ENCODE data around the gene GDA. TPM values are rescaled to one million over a fixed set of nuclear protein-coding genes. Genes with fewer than 3 reads are reported as not detected.

The GDA gene
- total and polyA plus RNA-seq, 2 of the 8 experiments (the other 6 are each of a cell fraction or from before 2014, with no cell fraction given) = 0.35 to 3.0 TPM

GRCh38 chr9:72199238-72199637 is 50.0 kb downstream of the GDA start:
- H3K4me1 ChIP-seq (replicated peaks in 1 of 4; ENCODE audit: control insufficient read depth in 3 of 4, insufficient read depth in 4 of 4, low read length in 3 of 4) = no peaks in the 10 kb centered on the region
- no peak overlapping the region for H2BK120ac ChIP-seq (replicated peaks; ENCODE audit: low read depth, low read length)
- ChIA-PET POLR2A (ENCODE audit: partially characterized antibody) (no interaction called here), CTCF (ENCODE audit: partially characterized antibody) (interaction anchor here (1.7 kb wide), 1 partner anchor 72 kb away, joined by 6 read pairs; no protein-coding TSS in a partner anchor)
- no peak overlapping the region for H2BK20ac ChIP-seq (ENCODE audit: low read length)
- no peak overlapping the region for H2AFZ ChIP-seq (ENCODE audit: low read length)
- H3K23ac ChIP-seq (ENCODE audit: insufficient read length) = no peak overlapping the region
- H3K36me3 ChIP-seq (ENCODE audit: control insufficient read depth in 2 of 4, insufficient read depth in 4 of 4, low read length in 3 of 4) = no peaks in the 10 kb centered on the region
- no peak overlapping the region for H3K56ac ChIP-seq (replicated peaks; ENCODE audit: insufficient read length, low read depth, low read length)
- no peak overlapping the region for H3K4me2 ChIP-seq (ENCODE audit: insufficient read depth in 1 of 2, low read depth in 2 of 2, low read length in 2 of 2)
- 74% methylated on average over 3 of the region's 3 CpGs; no CpG with 5 or more reads in 1 of the 2 experiments for WGBS, 2 experiments (ENCODE audit: extremely low coverage in 1 of 2, insufficient coverage in 1 of 2, insufficient read length in 1 of 2, insufficient replicate concordance in 2 of 2, low coverage in 1 of 2, low lambda C conversion rate in 2 of 2, missing lambda C conversion rate in 1 of 2)
- no peak overlapping the region for H4K91ac ChIP-seq (replicated peaks; ENCODE audit: insufficient read length, low read length)
- FAIRE-seq (no peak), DNase-seq (ENCODE audit: low read depth in 1 of 2, low spot score in 2 of 2) (no peak)
- H3K9me3 ChIP-seq (ENCODE audit: insufficient read depth in 2 of 2, low read depth in 1 of 2, low read length in 1 of 2) = no peaks in the 10 kb centered on the region
- TF ChIP-seq SP4 (IDR thresholded peaks at IDR 0.05; ENCODE audit: low read length) = no peak
- no peak for TF ChIP-seq CHD2 (IDR thresholded peaks at IDR 0.05; ENCODE audit: low read length)
- no peak for TF ChIP-seq EGR1 (IDR thresholded peaks at IDR 0.05; ENCODE audit: borderline replicate concordance, low read depth, low read length)
- no peak overlapping the region for H3K27ac ChIP-seq (ENCODE audit: low read depth, low read length)
- no peaks in the 10 kb centered on the region for H3K27me3 ChIP-seq (replicated peaks in 1 of 4; ENCODE audit: control insufficient read depth in 3 of 4, extremely low read depth in 1 of 4, insufficient read depth in 3 of 4, low read length in 3 of 4)
- no peak overlapping the region for H4K8ac ChIP-seq (ENCODE audit: extremely low read depth, insufficient read depth, low read length)
- no peak overlapping the region for H2BK12ac ChIP-seq (ENCODE audit: low read depth, low read length)
- no peak overlapping the region for H3K18ac ChIP-seq (ENCODE audit: extremely low read depth, low read length)
- no peaks in the 10 kb centered on the region for H4K20me1 ChIP-seq (replicated peaks in 1 of 2; ENCODE audit: control insufficient read depth in 1 of 2, insufficient read depth in 2 of 2, low read length in 2 of 2)
- H3K23me2 ChIP-seq (ENCODE audit: low read depth, low read length) = no peaks in the 10 kb centered on the region
- no peak overlapping the region for H3K14ac ChIP-seq (ENCODE audit: insufficient read length)
- H3K9ac ChIP-seq (replicated peaks in 1 of 4; ENCODE audit: extremely low read depth in 1 of 4, low read depth in 3 of 4, low read length in 3 of 4) = no peak overlapping the region
- H2AK5ac ChIP-seq (ENCODE audit: low read depth, low read length) = no peak overlapping the region
- no peaks in the 10 kb centered on the region for H3K79me2 ChIP-seq (ENCODE audit: control insufficient read depth in 1 of 2, insufficient read depth in 2 of 2, low read length in 2 of 2)
- no peaks in the 10 kb centered on the region for H3K79me1 ChIP-seq (ENCODE audit: low read depth, low read length)
- H2BK15ac ChIP-seq (ENCODE audit: low read length) = no peak overlapping the region
- H3K4me3 ChIP-seq (ENCODE audit: extremely low read depth in 1 of 4, insufficient read depth in 2 of 4, low read depth in 3 of 4, low read length in 4 of 4) = no peak overlapping the region
- no peak overlapping the region for H4K5ac ChIP-seq (ENCODE audit: insufficient read length, low read depth, low read length)
- H3K4ac ChIP-seq (replicated peaks; ENCODE audit: insufficient read length, low read depth, low read length) = no peak overlapping the region
- no peak overlapping the region for H2BK5ac ChIP-seq (ENCODE audit: low read depth, low read length)
